GM12891 (cell line): ENCODE measurements around the gene MLLT10.

ENCODE experiments used
- POLR2A ChIP-seq: IDR thresholded peaks from 2 replicates; pipeline ENCODE4 v1.6.1; 2011; ENCODE audit warnings: low read depth, low read length, control low read depth
- POLR2AphosphoS5 ChIP-seq: IDR thresholded peaks from 2 replicates; pipeline ENCODE4 v1.6.1; 2011; ENCODE audit warnings: low read depth, low read length, control low read depth
- SPI1 ChIP-seq: IDR thresholded peaks from 2 replicates; pipeline ENCODE4 v1.6.1; 2011; ENCODE audit warnings: low read depth, low read length, control low read depth

DNA sequence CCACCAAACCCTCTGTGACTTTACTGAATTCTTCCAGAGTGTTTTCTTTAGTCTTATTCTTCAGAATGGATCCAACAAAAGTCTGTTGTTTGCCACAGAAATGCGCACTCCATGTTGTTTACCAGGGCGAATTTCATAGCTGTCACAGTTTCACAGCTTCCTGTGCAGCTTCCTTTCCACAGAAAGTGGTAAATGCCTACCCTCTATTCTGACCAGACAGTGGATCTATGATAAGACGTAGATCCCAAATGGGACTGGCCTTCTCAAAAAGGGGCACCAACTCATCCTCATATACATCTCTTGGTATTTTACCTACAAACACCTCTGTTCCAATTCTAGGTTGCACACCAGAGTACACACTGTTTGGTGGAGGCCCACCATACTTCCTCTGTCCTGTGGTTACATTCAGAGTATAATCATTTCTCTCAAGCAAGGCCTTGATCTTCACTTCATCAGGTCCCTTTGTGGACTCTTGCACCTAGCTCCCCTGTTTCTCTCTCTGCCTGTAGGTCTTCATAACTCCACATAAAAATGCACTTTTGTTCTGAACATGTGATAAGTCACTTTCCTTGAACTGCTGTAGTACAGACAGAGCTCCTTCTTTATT, 91.7 kb downstream of the MLLT10 start:
- TF ChIP-seq POLR2AphosphoS5 (no peak), POLR2A (no peak), SPI1 (no peak)
